Measurements from ENCODE around the gene FRMD4A. TPM values are rescaled to one million over a fixed set of nuclear protein-coding genes. Genes with fewer than 3 reads are reported as not detected.
"Not testable (repeated sequence)": the region's sequence is repeated elsewhere in the genome, so short reads cannot be mapped to it uniquely, and the experiment has no call there.

Gene FRMD4A
- total RNA-seq, 1 donor from 2014 or later = 98.0 TPM

- ATAC-seq (no peak), DNase-seq (ENCODE audit: low spot score) (no peak)
- intact Hi-C loops (cut with DNase I) = no loop called here
These were observed 546.7 kb downstream of the FRMD4A start for GRCh38 chr10:13784067-13784466.

- intact Hi-C loops (cut with DNase I) = no loop called here
- ATAC-seq = no peak
These were observed 551.0 kb downstream of the FRMD4A start for GRCh38 chr10:13779748-13780147.

GRCh38 chr10:13778693-13778960 is 552.1 kb downstream of the FRMD4A start:
- ATAC-seq = peak; percentile 13
- intact Hi-C loops (cut with DNase I); DNase-seq (ENCODE audit: low spot score): not testable (repeated sequence)

More at GRCh38 chr10:13779748-13780147, 551.0 kb downstream of the FRMD4A start:
- DNase-seq (ENCODE audit: low spot score) = no peak

- intact Hi-C loops (cut with DNase I) = loop anchor here (2.0 kb wide), 1 partner anchor 116 kb away; no protein-coding TSS in a partner anchor
- ATAC-seq (no peak), DNase-seq (ENCODE audit: low spot score) (no peak)
These were observed 553.8 kb downstream of the FRMD4A start for GRCh38 chr10:13776861-13777311.

- no peak for DNase-seq (ENCODE audit: low spot score)
- intact Hi-C loops (cut with DNase I) = loop anchor here (2.0 kb wide), 1 partner anchor 115 kb away; no protein-coding TSS in a partner anchor
- no peak for ATAC-seq
These were observed 554.6 kb downstream of the FRMD4A start for GRCh38 chr10:13775786-13776775.

GRCh38 chr10:13774303-13774893 is 556.3 kb downstream of the FRMD4A start:
- no peak for ATAC-seq
- intact Hi-C loops (cut with DNase I) = no loop called here
- DNase-seq (ENCODE audit: low spot score) = no peak

- DNase-seq (ENCODE audit: low spot score) = no peak
- intact Hi-C loops (cut with DNase I) = no loop called here
- no peak for ATAC-seq
These were observed 557.1 kb downstream of the FRMD4A start for GRCh38 chr10:13773496-13774170.

- DNase-seq (ENCODE audit: low spot score) = no peak
- no peak for ATAC-seq
- intact Hi-C loops (cut with DNase I) = no loop called here
These were observed 557.7 kb downstream of the FRMD4A start for GRCh38 chr10:13773043-13773442.

GRCh38 chr10:13771992-13772391 is 558.7 kb downstream of the FRMD4A start:
- no peak for DNase-seq (ENCODE audit: low spot score)
- intact Hi-C loops (cut with DNase I) = no loop called here
- ATAC-seq = no peak

- DNase-seq (ENCODE audit: low spot score) = no peak
- ATAC-seq = no peak
- intact Hi-C loops (cut with DNase I) = no loop called here
These were observed 559.8 kb downstream of the FRMD4A start for GRCh38 chr10:13770760-13771493.

- ATAC-seq (no peak), DNase-seq (ENCODE audit: low spot score) (no peak)
- intact Hi-C loops (cut with DNase I) = no loop called here
These were observed 560.8 kb downstream of the FRMD4A start for GRCh38 chr10:13769946-13770345.

- no peak for ATAC-seq
- DNase-seq (ENCODE audit: low spot score) = no peak
- intact Hi-C loops (cut with DNase I) = loop anchor here (1.0 kb wide), 1 partner anchor 26 kb away; no protein-coding TSS in a partner anchor
These were observed 563.0 kb downstream of the FRMD4A start for GRCh38 chr10:13767676-13768178.

- not testable (repeated sequence) for ATAC-seq; DNase-seq (ENCODE audit: low spot score)
- intact Hi-C loops (cut with DNase I) = loop anchor here (1.0 kb wide), 1 partner anchor 26 kb away; no protein-coding TSS in a partner anchor
These were observed 563.6 kb downstream of the FRMD4A start for GRCh38 chr10:13767148-13767547.

- intact Hi-C loops (cut with DNase I) = no loop called here
- ATAC-seq (no peak), DNase-seq (ENCODE audit: low spot score) (no peak)
These were observed 564.9 kb downstream of the FRMD4A start for GRCh38 chr10:13765641-13766341.

- intact Hi-C loops (cut with DNase I) = no loop called here
- ATAC-seq = no peak
- no peak for DNase-seq (ENCODE audit: low spot score)
These were observed 569.1 kb downstream of the FRMD4A start for GRCh38 chr10:13761490-13762091.

GRCh38 chr10:13759168-13759567 is 571.6 kb downstream of the FRMD4A start:
- intact Hi-C loops (cut with DNase I) = no loop called here
- ATAC-seq = no peak

GRCh38 chr10:13758756-13759155 is 572.0 kb downstream of the FRMD4A start:
- DNase-seq (ENCODE audit: low spot score) (no peak), ATAC-seq (no peak)
- intact Hi-C loops (cut with DNase I) = no loop called here

More at GRCh38 chr10:13759168-13759567, 571.6 kb downstream of the FRMD4A start:
- no peak for DNase-seq (ENCODE audit: low spot score)

GRCh38 chr10:13758312-13758711 is 572.4 kb downstream of the FRMD4A start:
- intact Hi-C loops (cut with DNase I) = no loop called here
- ATAC-seq (no peak), DNase-seq (ENCODE audit: low spot score) (no peak)

Data from sciatic nerve (tissue), 2 donors.